ENCODE results near the gene TBCD. TPM values are rescaled to one million over a fixed set of nuclear protein-coding genes. Genes with fewer than 3 reads are reported as not detected.

The TBCD gene
- total RNA-seq, 1 experiment from 2014 or later, result 173 TPM

GRCh38 chr17:82948081-82948511, 196.2 kb downstream of the TBCD start:
- H3K27me3 Mint-ChIP-seq (ENCODE audit: low read depth), result peaks cover 31% of the 10 kb centered on the region
- ATAC-seq (no peak), DNase-seq (ENCODE audit: low spot score) (no peak)
- 0 out of 2 replicates have a peak, but pooled peaks have one; percentile 29 for TF ChIP-seq TCF7 (CRISPR knock-in tag; IDR thresholded peaks at IDR 0.05; ENCODE audit: low read depth)
- no peak for TF ChIP-seq RORB (CRISPR knock-in tag; IDR thresholded peaks at IDR 0.05)
- H3K4me1 Mint-ChIP-seq, result no peaks in the 10 kb centered on the region
- H3K4me3 Mint-ChIP-seq, result no peak overlapping the region
- peaks cover 94% of the 10 kb centered on the region for H3K9me3 Mint-ChIP-seq
- no peak overlapping the region for H3K27ac Mint-ChIP-seq
- ChIA-PET CTCF (no interaction called here), POLR2A (no interaction called here)
- H3K36me3 Mint-ChIP-seq, result peaks cover 97% of the 10 kb centered on the region

- ATAC-seq (no peak), DNase-seq (ENCODE audit: low spot score) (no peak)
- Mint-ChIP-seq H3K4me3 (no peak overlapping the region), H3K9me3 (peaks cover 94% of the 10 kb centered on the region), H3K36me3 (peaks cover 97% of the 10 kb centered on the region), H3K27ac (no peak overlapping the region), H3K27me3 (ENCODE audit: low read depth) (peaks cover 34% of the 10 kb centered on the region), H3K4me1 (no peaks in the 10 kb centered on the region)
- TF ChIP-seq ZNF396 (CRISPR knock-in tag; IDR thresholded peaks at IDR 0.05; ENCODE audit: borderline replicate concordance) (no peak), KAT7 (CRISPR knock-in tag; IDR thresholded peaks at IDR 0.05; ENCODE audit: borderline replicate concordance) (no peak), NR3C1 (CRISPR knock-in tag; conservative IDR thresholded peaks at IDR 0.05; ENCODE audit: low read depth) (no peak), USF2 (CRISPR knock-in tag; IDR thresholded peaks at IDR 0.05) (no peak), ZNF671 (CRISPR knock-in tag; IDR thresholded peaks at IDR 0.05) (no peak)
- ChIA-PET POLR2A (no interaction called here), CTCF (no interaction called here)
Measured at GRCh38 chr17:82948957-82949356, 197.1 kb downstream of the TBCD start.

GRCh38 chr17:82949361-82949760, 197.5 kb downstream of the TBCD start:
- ATAC-seq (no peak), DNase-seq (ENCODE audit: low spot score) (no peak)
- Mint-ChIP-seq H3K36me3 (peaks cover 97% of the 10 kb centered on the region), H3K4me1 (no peaks in the 10 kb centered on the region), H3K9me3 (peaks cover 94% of the 10 kb centered on the region), H3K27me3 (ENCODE audit: low read depth) (peaks cover 34% of the 10 kb centered on the region), H3K27ac (no peak overlapping the region), H3K4me3 (no peak overlapping the region)
- no peak for TF ChIP-seq ERG (CRISPR knock-in tag; IDR thresholded peaks at IDR 0.05)
- no peak for TF ChIP-seq AFF4 (CRISPR knock-in tag; IDR thresholded peaks at IDR 0.05; ENCODE audit: borderline replicate concordance)
- TF ChIP-seq CBFB (CRISPR knock-in tag; IDR thresholded peaks at IDR 0.05; ENCODE audit: low read depth), result no peak
- no peak for TF ChIP-seq ZNF396 (CRISPR knock-in tag; IDR thresholded peaks at IDR 0.05; ENCODE audit: borderline replicate concordance)
- no peak for TF ChIP-seq RORB (CRISPR knock-in tag; IDR thresholded peaks at IDR 0.05)
- no peak for TF ChIP-seq PREB (CRISPR knock-in tag; IDR thresholded peaks at IDR 0.05; ENCODE audit: borderline replicate concordance)
- TF ChIP-seq KAT7 (CRISPR knock-in tag; IDR thresholded peaks at IDR 0.05; ENCODE audit: borderline replicate concordance), result no peak
- TF ChIP-seq ESRRA (CRISPR knock-in tag; IDR thresholded peaks at IDR 0.05; ENCODE audit: borderline replicate concordance), result no peak
- no peak for TF ChIP-seq ZNF281 (CRISPR knock-in tag; IDR thresholded peaks at IDR 0.05)
- CTCF ChIA-PET, result no interaction called here
- POLR2A ChIA-PET, result no interaction called here
